HEK293 (cell line): ENCODE measurements around the gene CCDC170.

Experiments
- BCL11A ChIP-seq: fragments of 450-650 bp; formaldehyde crosslinking; IDR thresholded peaks from 2 replicates; pipeline ENCODE4 v1.5.1; 2016; ENCODE audit warnings: low read depth, missing biosample characterization, missing genetic modification characterization
- BCL6B ChIP-seq: fragments of 450-650 bp; formaldehyde crosslinking; IDR thresholded peaks from 2 replicates; pipeline ENCODE4 v1.5.1; 2017; ENCODE audit warnings: missing biosample characterization, missing genetic modification characterization
- HOXC10 ChIP-seq: sonication (generic); formaldehyde crosslinking; IDR thresholded peaks from 2 replicates; pipeline ENCODE4 v1.8.1; 2023; ENCODE audit warnings: mild to moderate bottlenecking, missing genetic modification reagents
- IKZF3 ChIP-seq: fragments of 450-650 bp; IDR thresholded peaks from 2 replicates; pipeline ENCODE4 v1.5.0; 2018; ENCODE audit warnings: missing biosample characterization, mild to moderate bottlenecking, missing genetic modification characterization, moderate library complexity
- INSM2 ChIP-seq: fragments of 450-650 bp; formaldehyde crosslinking; IDR thresholded peaks from 2 replicates; pipeline ENCODE4 v1.5.1; 2016; ENCODE audit warnings: missing biosample characterization, missing genetic modification characterization
- PRDM10 ChIP-seq: fragments of 450-650 bp; formaldehyde crosslinking; IDR thresholded peaks from 2 replicates; pipeline ENCODE4 v1.5.1; 2016; ENCODE audit warnings: missing biosample characterization, missing genetic modification characterization
- PRDM2 ChIP-seq: fragments of 450-650 bp; formaldehyde crosslinking; IDR thresholded peaks from 2 replicates; pipeline ENCODE4 v1.5.1; 2016; ENCODE audit warnings: missing biosample characterization, missing genetic modification characterization, borderline replicate concordance
- SETDB1 ChIP-seq: IDR thresholded peaks from one replicate; pipeline ENCODE4 v1.6.1; 2017; ENCODE audit warnings: mild to moderate bottlenecking, low read length, moderate library complexity, mixed read lengths; ENCODE audit not compliant: insufficient read length
- TCF7L2 ChIP-seq: IDR thresholded peaks from 2 replicates; pipeline ENCODE4 v1.6.1; 2011; ENCODE audit warnings: low read depth, mild to moderate bottlenecking, inconsistent platforms, low read length, moderate library complexity, borderline replicate concordance
- ZBTB21 ChIP-seq: fragments of 450-650 bp; formaldehyde crosslinking; IDR thresholded peaks from 2 replicates; pipeline ENCODE4 v1.5.1; 2017; ENCODE audit warnings: missing biosample characterization, missing genetic modification characterization
- ZFHX2 ChIP-seq: fragments of 450-650 bp; formaldehyde crosslinking; conservative IDR thresholded peaks from 2 replicates; pipeline ENCODE4 v1.5.1; 2016; ENCODE audit warnings: missing biosample characterization, missing genetic modification characterization
- ZNF174 ChIP-seq: fragments of 450-650 bp; formaldehyde crosslinking; IDR thresholded peaks from 2 replicates; pipeline ENCODE4 v1.5.0; 2017; ENCODE audit warnings: missing biosample characterization, mild to moderate bottlenecking, missing genetic modification characterization
- ZNF266 ChIP-seq: fragments of 450-650 bp; formaldehyde crosslinking; IDR thresholded peaks from 2 replicates; pipeline ENCODE4 v1.5.1; 2016; ENCODE audit warnings: missing biosample characterization, missing genetic modification characterization, low read depth
- ZNF302 ChIP-seq: fragments of 450-650 bp; formaldehyde crosslinking; IDR thresholded peaks from 2 replicates; pipeline ENCODE4 v1.5.1; 2016; ENCODE audit warnings: missing biosample characterization, missing genetic modification characterization, low read depth
- ZNF335 ChIP-seq: fragments of 450-650 bp; formaldehyde crosslinking; conservative IDR thresholded peaks from 2 replicates; pipeline ENCODE4 v1.5.1; 2016; ENCODE audit warnings: missing biosample characterization, missing genetic modification characterization
- ZNF391 ChIP-seq: fragments of 450-650 bp; formaldehyde crosslinking; IDR thresholded peaks from 2 replicates; pipeline ENCODE4 v1.5.1; 2016; ENCODE audit warnings: low read depth, missing biosample characterization, missing genetic modification characterization, borderline replicate concordance
- ZNF549 ChIP-seq: fragments of 450-650 bp; IDR thresholded peaks from 2 replicates; pipeline ENCODE4 v1.5.1; 2018; ENCODE audit warnings: missing biosample characterization, missing genetic modification characterization, mild to moderate bottlenecking, inconsistent platforms, moderate library complexity
- ZNF560 ChIP-seq: fragments of 450-650 bp; formaldehyde crosslinking; IDR thresholded peaks from 2 replicates; pipeline ENCODE4 v1.5.1; 2017; ENCODE audit warnings: missing biosample characterization, missing genetic modification characterization, borderline replicate concordance
- ZNF585B ChIP-seq: fragments of 450-650 bp; formaldehyde crosslinking; IDR thresholded peaks from 2 replicates; pipeline ENCODE4 v1.5.1; 2016; ENCODE audit warnings: missing biosample characterization, missing genetic modification characterization
- ZNF600 ChIP-seq: fragments of 450-650 bp; formaldehyde crosslinking; IDR thresholded peaks from 2 replicates; pipeline ENCODE4 v1.5.1; 2016; ENCODE audit warnings: missing biosample characterization, missing genetic modification characterization
- ZNF610 ChIP-seq: fragments of 450-650 bp; formaldehyde crosslinking; IDR thresholded peaks from 2 replicates; pipeline ENCODE4 v1.5.1; 2016; ENCODE audit warnings: missing biosample characterization, missing genetic modification characterization, borderline replicate concordance
- ZNF624 ChIP-seq: fragments of 450-650 bp; formaldehyde crosslinking; IDR thresholded peaks from 2 replicates; pipeline ENCODE4 v1.5.1; 2017; ENCODE audit warnings: missing biosample characterization, missing genetic modification characterization
- ZNF654 ChIP-seq: fragments of 450-650 bp; formaldehyde crosslinking; IDR thresholded peaks from 2 replicates; pipeline ENCODE4 v1.5.1; 2016; ENCODE audit warnings: low read depth, missing biosample characterization, missing genetic modification characterization
- ZNF660 ChIP-seq: fragments of 450-650 bp; IDR thresholded peaks from 2 replicates; pipeline ENCODE4 v1.5.1; 2018; ENCODE audit warnings: missing biosample characterization, mild to moderate bottlenecking, missing genetic modification characterization
- ZNF670 ChIP-seq: fragments of 450-650 bp; formaldehyde crosslinking; IDR thresholded peaks from 2 replicates; pipeline ENCODE4 v1.5.1; 2016; ENCODE audit warnings: missing biosample characterization, missing genetic modification characterization, low read depth
- ZNF701 ChIP-seq: fragments of 450-650 bp; formaldehyde crosslinking; IDR thresholded peaks from 2 replicates; pipeline ENCODE4 v1.5.1; 2016; ENCODE audit warnings: missing biosample characterization, missing genetic modification characterization
- ZSCAN23 ChIP-seq: fragments of 450-650 bp; formaldehyde crosslinking; IDR thresholded peaks from 2 replicates; pipeline ENCODE4 v1.5.1; 2016; ENCODE audit warnings: missing biosample characterization, missing genetic modification characterization

CCDC170 gene

GRCh38 chr6:151451950-151452749 is 41.7 kb upstream of the CCDC170 start, which contains the start of gene RMND1 (continued):
- TF ChIP-seq PRDM10 (peak; percentile 81), ZNF654 (tag by site-specific recombination) (peak; percentile 9; the same call in 1 of the 2 replicates), HOXC10 (CRISPR knock-in tag) (0 out of 2 replicates have a peak, but pooled peaks have one; percentile 76), ZNF610 (tag by site-specific recombination) (peak; percentile 93), ZNF670 (tag by site-specific recombination) (no peak), SETDB1 (peak; percentile 59), INSM2 (peak; percentile 78), IKZF3 (tag by site-specific recombination) (peak; percentile 79; the same call in 1 of the 2 replicates), ZNF302 (no peak), ZNF585B (tag by site-specific recombination) (no peak), ZNF624 (tag by site-specific recombination) (no peak), BCL11A (tag by site-specific recombination) (no peak), ZNF335 (tag by site-specific recombination) (peak; percentile 89), ZNF560 (no peak), ZFHX2 (tag by site-specific recombination) (peak; percentile 78), ZBTB21 (tag by site-specific recombination) (peak; percentile 83), PRDM2 (tag by site-specific recombination) (no peak), BCL6B (tag by site-specific recombination) (no peak), ZNF174 (tag by site-specific recombination) (no peak), ZNF266 (tag by site-specific recombination) (no peak), ZNF600 (tag by site-specific recombination) (peak; percentile 70; the same call in 1 of the 2 replicates), ZNF701 (no peak), ZNF391 (tag by site-specific recombination) (peak; percentile 46; the same call in 1 of the 2 replicates), TCF7L2 (no peak; the same call in 1 of the 2 replicates), ZSCAN23 (peak; percentile 51; the same call in 1 of the 2 replicates), ZNF660 (peak; percentile 96), ZNF549 (tag by site-specific recombination) (no peak)
